ENCODE data around the gene ACRBP.
A peak's percentile ranks its signal among the peaks of the same experiment; 100 is the strongest.

Gene ACRBP

GRCh38 chr12:6688999-6689882 is 42.0 kb upstream of the ACRBP start, which contains the start of gene ZNF384:
ZNF384 (minus strand) TSS chr12:6689375; CDS start chr12:6679520, 9,855 bp downstream.
- DNase-seq (ENCODE audit: low read depth, low spot score): peak; percentile 93
- POLR2A ChIA-PET: interaction anchor here (0.5 to 2.1 kb wide), 19 partner anchors 9 to 280 kb away, joined by 3 to 19 read pairs (median 4); partner anchors contain the start of genes CDCA3, COPS7A, GAPDH and LAG3
- H3K4me3 ChIP-seq (ENCODE audit: low read depth, low read length): peak within 1 kb of the TSS; percentile 93
- CTCF ChIA-PET: interaction anchor here (0.7 to 2.3 kb wide), 12 partner anchors 9 to 181 kb away, joined by 3 to 17 read pairs (median 4); partner anchors contain the start of genes MLF2 and PTMS
- TF ChIP-seq, protein P1, sequence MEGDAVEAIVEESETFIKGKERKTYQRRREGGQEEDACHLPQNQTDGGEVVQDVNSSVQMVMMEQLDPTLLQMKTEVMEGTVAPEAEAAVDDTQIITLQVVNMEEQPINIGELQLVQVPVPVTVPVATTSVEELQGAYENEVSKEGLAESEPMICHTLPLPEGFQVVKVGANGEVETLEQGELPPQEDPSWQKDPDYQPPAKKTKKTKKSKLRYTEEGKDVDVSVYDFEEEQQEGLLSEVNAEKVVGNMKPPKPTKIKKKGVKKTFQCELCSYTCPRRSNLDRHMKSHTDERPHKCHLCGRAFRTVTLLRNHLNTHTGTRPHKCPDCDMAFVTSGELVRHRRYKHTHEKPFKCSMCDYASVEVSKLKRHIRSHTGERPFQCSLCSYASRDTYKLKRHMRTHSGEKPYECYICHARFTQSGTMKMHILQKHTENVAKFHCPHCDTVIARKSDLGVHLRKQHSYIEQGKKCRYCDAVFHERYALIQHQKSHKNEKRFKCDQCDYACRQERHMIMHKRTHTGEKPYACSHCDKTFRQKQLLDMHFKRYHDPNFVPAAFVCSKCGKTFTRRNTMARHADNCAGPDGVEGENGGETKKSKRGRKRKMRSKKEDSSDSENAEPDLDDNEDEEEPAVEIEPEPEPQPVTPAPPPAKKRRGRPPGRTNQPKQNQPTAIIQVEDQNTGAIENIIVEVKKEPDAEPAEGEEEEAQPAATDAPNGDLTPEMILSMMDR (IDR thresholded peaks at IDR 0.05; ENCODE audit: insufficient read depth, low read length, missing control alignments): no peak

GRCh38 chr12:6688543-6688998 is 41.3 kb upstream of the ACRBP start:
- no peak for DNase-seq (ENCODE audit: low read depth, low spot score)
- POLR2A ChIA-PET: interaction anchor here (0.6 to 2.1 kb wide), 13 partner anchors 9 to 203 kb away, joined by 3 to 19 read pairs (median 4); partner anchors contain the start of genes COPS7A, GAPDH, MLF2 and PTMS
- TF ChIP-seq, protein P1 (IDR thresholded peaks at IDR 0.05; ENCODE audit: insufficient read depth, low read length, missing control alignments): no peak
- CTCF ChIA-PET: interaction anchor here (0.9 to 2.3 kb wide), 9 partner anchors 9 to 131 kb away, joined by 3 to 17 read pairs (median 5); partner anchors contain the start of gene MLF2
- H3K4me3 ChIP-seq (ENCODE audit: low read depth, low read length): peak overlapping the region; percentile 93

GRCh38 chr12:6685814-6686213 is 38.6 kb upstream of the ACRBP start:
- H3K4me3 ChIP-seq (ENCODE audit: low read depth, low read length): no peak overlapping the region
- POLR2A ChIA-PET: no interaction called here
- CTCF ChIA-PET: interaction anchor here (1.0 to 3.8 kb wide), 6 partner anchors 12 to 138 kb away, joined by 4 to 33 read pairs (median 5); no protein-coding TSS in a partner anchor
- TF ChIP-seq, protein P1 (IDR thresholded peaks at IDR 0.05; ENCODE audit: insufficient read depth, low read length, missing control alignments): no peak
- DNase-seq (ENCODE audit: low read depth, low spot score): no peak

DNA sequence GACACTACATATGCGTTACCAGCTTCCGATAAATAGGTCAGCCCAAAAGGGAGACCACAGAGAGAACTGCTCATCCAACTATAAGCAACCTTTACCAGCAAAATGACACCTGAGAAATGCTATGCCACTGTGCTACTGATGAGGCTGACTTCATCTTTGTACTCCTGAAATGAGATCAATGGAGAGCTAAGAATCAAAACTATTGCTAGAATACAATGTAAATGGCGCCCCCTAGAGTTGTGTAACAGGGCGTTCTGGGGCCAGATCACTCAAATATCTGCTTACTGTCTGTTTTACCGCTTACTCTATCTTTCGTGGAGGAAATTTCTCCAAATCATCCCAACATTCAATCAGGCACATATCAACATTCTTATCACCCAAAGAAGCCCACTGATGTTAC is 37.4 kb upstream of the ACRBP start:
- H3K4me3 ChIP-seq (ENCODE audit: low read depth, low read length): no peak overlapping the region
- DNase-seq (ENCODE audit: low read depth, low spot score): no peak
- ChIA-PET CTCF (interaction anchor here (0.8 to 3.8 kb wide), 14 partner anchors 11 to 168 kb away, joined by 3 to 33 read pairs (median 4); partner anchors contain the start of gene USP5), POLR2A (no interaction called here)
- TF ChIP-seq, protein P1 (IDR thresholded peaks at IDR 0.05; ENCODE audit: insufficient read depth, low read length, missing control alignments): peak; percentile 17

DNA sequence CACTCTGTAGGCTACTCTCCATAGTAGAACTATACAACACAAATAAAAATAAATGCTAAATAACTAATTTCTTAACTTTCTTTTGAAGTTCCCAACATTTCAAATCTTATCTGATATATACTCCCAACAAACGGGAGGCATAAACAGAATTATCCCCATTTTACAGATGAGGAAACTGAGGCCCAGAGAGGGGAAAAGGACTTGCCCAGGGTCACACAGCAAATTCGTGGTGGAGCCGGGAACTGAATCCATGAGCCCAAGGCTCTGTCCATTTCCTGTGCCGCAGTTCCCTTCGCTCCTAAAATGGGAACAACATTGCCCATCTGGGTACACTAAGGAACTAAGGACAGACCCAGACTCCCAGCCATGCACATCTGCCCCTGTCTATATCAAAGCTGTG is 29.7 kb upstream of the ACRBP start:
- ChIA-PET POLR2A (no interaction called here), CTCF (no interaction called here)
- no peak for DNase-seq (ENCODE audit: low read depth, low spot score)
- no peak overlapping the region for H3K4me3 ChIP-seq (ENCODE audit: low read depth, low read length)
- TF ChIP-seq, protein P1 (IDR thresholded peaks at IDR 0.05; ENCODE audit: insufficient read depth, low read length, missing control alignments): no peak

GRCh38 chr12:6672143-6672542 is 24.9 kb upstream of the ACRBP start:
- ChIA-PET CTCF (interaction anchor here (0.8 to 3.7 kb wide), 3 partner anchors 9 to 53 kb away, joined by 3 to 33 read pairs (median 4); no protein-coding TSS in a partner anchor), POLR2A (no interaction called here)
- H3K4me3 ChIP-seq (ENCODE audit: low read depth, low read length): no peak overlapping the region
- TF ChIP-seq, protein P1 (IDR thresholded peaks at IDR 0.05; ENCODE audit: insufficient read depth, low read length, missing control alignments): no peak
- DNase-seq (ENCODE audit: low read depth, low spot score): no peak

All from AG04449 (cell line).